ENCODE measurements around the gene ADH1C.

DNA sequence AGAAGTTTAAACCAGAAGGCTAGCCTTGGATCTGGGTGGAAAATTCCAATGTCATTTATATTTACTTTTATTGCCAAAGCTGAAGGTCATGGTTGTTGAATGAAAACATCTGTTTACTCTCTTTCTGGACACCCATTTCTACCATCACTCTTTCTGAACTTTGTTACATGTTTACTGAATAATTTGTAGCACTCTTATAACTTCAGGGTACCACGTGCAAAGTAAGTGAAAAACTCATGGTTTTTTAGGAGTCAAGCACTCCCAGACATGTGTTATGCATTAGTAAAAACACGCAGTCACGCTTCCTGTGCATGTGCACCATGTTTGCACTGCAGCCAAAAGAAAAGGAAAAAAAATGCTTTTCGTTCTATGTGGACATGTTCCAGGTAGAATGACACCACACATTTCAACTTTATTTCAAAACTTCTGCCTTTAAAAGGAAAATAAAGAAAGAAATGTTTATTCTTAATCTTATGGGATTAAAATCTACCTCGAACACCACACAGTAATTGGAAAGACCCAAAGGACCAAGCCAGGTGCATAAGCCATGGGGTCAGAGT is 31.4 kb upstream of the ADH1C start:
- TF ChIP-seq POLR2A (IDR thresholded peaks at IDR 0.05) = no peak
- TF ChIP-seq, protein P1, sequence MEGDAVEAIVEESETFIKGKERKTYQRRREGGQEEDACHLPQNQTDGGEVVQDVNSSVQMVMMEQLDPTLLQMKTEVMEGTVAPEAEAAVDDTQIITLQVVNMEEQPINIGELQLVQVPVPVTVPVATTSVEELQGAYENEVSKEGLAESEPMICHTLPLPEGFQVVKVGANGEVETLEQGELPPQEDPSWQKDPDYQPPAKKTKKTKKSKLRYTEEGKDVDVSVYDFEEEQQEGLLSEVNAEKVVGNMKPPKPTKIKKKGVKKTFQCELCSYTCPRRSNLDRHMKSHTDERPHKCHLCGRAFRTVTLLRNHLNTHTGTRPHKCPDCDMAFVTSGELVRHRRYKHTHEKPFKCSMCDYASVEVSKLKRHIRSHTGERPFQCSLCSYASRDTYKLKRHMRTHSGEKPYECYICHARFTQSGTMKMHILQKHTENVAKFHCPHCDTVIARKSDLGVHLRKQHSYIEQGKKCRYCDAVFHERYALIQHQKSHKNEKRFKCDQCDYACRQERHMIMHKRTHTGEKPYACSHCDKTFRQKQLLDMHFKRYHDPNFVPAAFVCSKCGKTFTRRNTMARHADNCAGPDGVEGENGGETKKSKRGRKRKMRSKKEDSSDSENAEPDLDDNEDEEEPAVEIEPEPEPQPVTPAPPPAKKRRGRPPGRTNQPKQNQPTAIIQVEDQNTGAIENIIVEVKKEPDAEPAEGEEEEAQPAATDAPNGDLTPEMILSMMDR (IDR thresholded peaks at IDR 0.05) = no peak

Measured in vagina (tissue), 2 donors.